ACC112 (cell line): ENCODE results near the gene NAA30.
"Not testable (repeated sequence)": the region's sequence is repeated elsewhere in the genome, so short reads cannot be mapped to it uniquely, and the experiment has no call there.

Source experiments
- H2AFZ ChIP-seq: fragments of 200-600 bp; sonication (generic); one replicate; pipeline ENCODE4 v1.6.0; 2017; ENCODE audit warnings: antibody characterized with exemption, low read length; ENCODE audit not compliant: unreplicated experiment
- H3K27ac ChIP-seq: fragments of 200-600 bp; sonication (generic); 2 replicates; pipeline ENCODE4 v1.5.1; 2014; ENCODE audit warnings: low read depth, mild to moderate bottlenecking, antibody characterized with exemption, low read length, moderate library complexity
- H3K27me3 ChIP-seq: fragments of 200-600 bp; sonication (generic); 2 replicates; pipeline ENCODE4 v1.6.1; 2014; ENCODE audit warnings: mild to moderate bottlenecking, antibody characterized with exemption, low read length, moderate library complexity, mixed read lengths; ENCODE audit not compliant: insufficient read depth
- H3K36me3 ChIP-seq: fragments of 200-600 bp; sonication (generic); 2 replicates; pipeline ENCODE4 v1.6.1; 2016; ENCODE audit warnings: mild to moderate bottlenecking, antibody characterized with exemption, low read length, moderate library complexity, mixed read lengths; ENCODE audit not compliant: insufficient read depth
- H3K4me1 ChIP-seq: fragments of 200-600 bp; sonication (generic); one replicate; pipeline ENCODE4 v1.6.1; 2016; ENCODE audit warnings: low read length, mixed read lengths; ENCODE audit not compliant: insufficient read depth, unreplicated experiment, control insufficient read depth
- H3K4me3 ChIP-seq: fragments of 200-600 bp; sonication (generic); 2 replicates; pipeline ENCODE4 v1.5.1; 2014; ENCODE audit warnings: mild to moderate bottlenecking, low read depth, low read length
- H3K79me2 ChIP-seq: fragments of 200-600 bp; sonication (generic); one replicate; pipeline ENCODE4 v1.6.0; 2016; ENCODE audit warnings: low read length; ENCODE audit not compliant: control insufficient read depth, unreplicated experiment, insufficient read depth

NAA30 gene

GRCh38 chr14:57390037-57390805 lies at the start of gene NAA30:
NAA30 (plus strand) TSS chr14:57390586; CDS start chr14:57390958, 372 bp downstream.
- peak within 1 kb of the TSS; percentile 97 for H3K4me3 ChIP-seq
- no peaks in the 10 kb centered on the region for H3K27me3 ChIP-seq
- H3K27ac ChIP-seq = peak within 1 kb of the TSS; percentile 32; the same call in 1 of the 2 replicates
- peak within 1 kb of the TSS; percentile 81 for H2AFZ ChIP-seq
- H3K79me2 ChIP-seq = peaks cover 46% of the 10 kb centered on the region
- peaks cover 8% of the 10 kb centered on the region for H3K36me3 ChIP-seq
- H3K4me1 ChIP-seq = peaks cover 23% of the 10 kb centered on the region

GRCh38 chr14:57343545-57344297 lies 46.7 kb upstream of the NAA30 start:
- H3K4me1 ChIP-seq, H2AFZ ChIP-seq, H3K79me2 ChIP-seq, H3K36me3 ChIP-seq, H3K27ac ChIP-seq, H3K4me3 ChIP-seq: not testable (repeated sequence)
- peaks cover 11% of the 10 kb centered on the region; the same call in 1 of the 2 replicates for H3K27me3 ChIP-seq

GRCh38 chr14:57345106-57345505 lies 45.3 kb upstream of the NAA30 start:
- no peak overlapping the region for H3K27ac ChIP-seq
- H3K4me1 ChIP-seq = peaks cover 11% of the 10 kb centered on the region
- H3K27me3 ChIP-seq = peaks cover 11% of the 10 kb centered on the region; the same call in 1 of the 2 replicates
- no peaks in the 10 kb centered on the region for H3K36me3 ChIP-seq
- no peak overlapping the region for H2AFZ ChIP-seq
- no peak overlapping the region for H3K4me3 ChIP-seq
- H3K79me2 ChIP-seq = no peaks in the 10 kb centered on the region

- Histone ChIP-seq H3K27ac (no peak overlapping the region), H3K36me3 (no peaks in the 10 kb centered on the region), H3K4me1 (peaks cover 11% of the 10 kb centered on the region)
These were observed 43.6 kb upstream of the NAA30 start for GRCh38 chr14:57346741-57347140.

GRCh38 chr14:57352396-57353170 lies 37.8 kb upstream of the NAA30 start:
- Histone ChIP-seq H2AFZ (no peak overlapping the region), H3K27me3 (peaks cover 28% of the 10 kb centered on the region), H3K4me1 (peaks cover 11% of the 10 kb centered on the region), H3K4me3 (no peak overlapping the region), H3K27ac (no peak overlapping the region), H3K36me3 (no peaks in the 10 kb centered on the region), H3K79me2 (no peaks in the 10 kb centered on the region)

More at GRCh38 chr14:57346741-57347140, 43.6 kb upstream of the NAA30 start:
- Histone ChIP-seq H3K79me2 (no peaks in the 10 kb centered on the region), H2AFZ (no peak overlapping the region), H3K27me3 (peaks cover 11% of the 10 kb centered on the region; the same call in 1 of the 2 replicates), H3K4me3 (no peak overlapping the region)

GRCh38 chr14:57355081-57355800 lies 35.1 kb upstream of the NAA30 start:
- Histone ChIP-seq H3K36me3 (no peaks in the 10 kb centered on the region), H3K4me1 (no peaks in the 10 kb centered on the region), H3K79me2 (no peaks in the 10 kb centered on the region), H2AFZ (no peak overlapping the region), H3K4me3 (no peak overlapping the region), H3K27me3 (peaks cover 46% of the 10 kb centered on the region), H3K27ac (no peak overlapping the region)

GRCh38 chr14:57362361-57362760 lies 28.0 kb upstream of the NAA30 start:
- Histone ChIP-seq H3K36me3 (no peaks in the 10 kb centered on the region), H3K79me2 (no peaks in the 10 kb centered on the region), H3K27ac (no peak overlapping the region), H3K27me3 (peaks cover 22% of the 10 kb centered on the region), H2AFZ (no peak overlapping the region), H3K4me1 (peaks cover 8% of the 10 kb centered on the region), H3K4me3 (no peak overlapping the region)

- no peak overlapping the region for H2AFZ ChIP-seq
- H3K4me3 ChIP-seq = no peak overlapping the region
- H3K27me3 ChIP-seq = peaks cover 11% of the 10 kb centered on the region
- no peaks in the 10 kb centered on the region for H3K79me2 ChIP-seq
- H3K36me3 ChIP-seq = no peaks in the 10 kb centered on the region
- peaks cover 8% of the 10 kb centered on the region for H3K4me1 ChIP-seq
- no peak overlapping the region for H3K27ac ChIP-seq
These were observed 25.5 kb upstream of the NAA30 start for GRCh38 chr14:57364659-57365450.

- H3K27ac ChIP-seq, H3K79me2 ChIP-seq, H3K36me3 ChIP-seq, H2AFZ ChIP-seq, H3K4me1 ChIP-seq, H3K4me3 ChIP-seq, H3K27me3 ChIP-seq: not testable (repeated sequence)
These were observed 20.2 kb upstream of the NAA30 start for GRCh38 chr14:57370187-57370586.
